NCI-H1092 (cell line): Measurements from ENCODE around the gene PRTFDC1.

Experiments used
- DNase-seq: peaks from one replicate; lab custom pipeline; 2025; lab: John Stamatoyannopoulos, UW

The PRTFDC1 gene

GRCh38 chr10:24872049-24872789 lies 80.2 kb downstream of the PRTFDC1 start:
- DNase-seq = no peak

- no peak for DNase-seq
Observed at GRCh38 chr10:24871011-24871935, 81.1 kb downstream of the PRTFDC1 start.

DNA sequence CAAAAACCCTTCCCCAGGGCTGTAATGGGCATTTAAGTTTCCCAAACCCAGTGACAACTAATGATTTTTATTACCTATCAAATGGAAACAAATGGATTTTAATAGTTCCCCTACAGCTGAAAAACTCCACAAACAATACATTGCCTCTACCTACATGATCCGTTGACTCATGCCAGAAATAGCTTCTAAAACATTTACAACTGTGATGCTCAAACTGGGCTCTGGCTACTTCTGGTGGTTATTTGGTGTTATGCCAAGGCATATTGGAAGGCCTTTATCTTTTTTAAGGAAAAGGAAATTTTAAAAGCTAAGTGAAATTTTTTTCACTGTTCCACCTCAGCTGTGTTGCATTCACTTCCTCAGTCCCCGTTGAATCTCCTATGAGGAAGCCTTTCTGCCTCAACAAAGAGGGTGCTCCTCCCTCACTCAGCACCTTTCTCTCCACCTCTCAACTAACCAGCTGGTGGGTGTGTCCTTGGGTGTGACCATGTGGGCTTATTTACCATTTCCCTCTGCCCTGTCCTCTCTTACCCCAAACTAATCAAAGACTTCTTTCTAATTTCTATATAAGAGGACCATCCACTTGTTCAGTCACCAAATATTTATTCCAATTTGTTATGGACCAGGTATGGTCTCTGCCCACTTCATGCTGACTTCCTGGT lies 82.9 kb downstream of the PRTFDC1 start:
- no peak for DNase-seq

GRCh38 chr10:24866604-24867583 lies 85.5 kb downstream of the PRTFDC1 start:
- DNase-seq = no peak

DNA sequence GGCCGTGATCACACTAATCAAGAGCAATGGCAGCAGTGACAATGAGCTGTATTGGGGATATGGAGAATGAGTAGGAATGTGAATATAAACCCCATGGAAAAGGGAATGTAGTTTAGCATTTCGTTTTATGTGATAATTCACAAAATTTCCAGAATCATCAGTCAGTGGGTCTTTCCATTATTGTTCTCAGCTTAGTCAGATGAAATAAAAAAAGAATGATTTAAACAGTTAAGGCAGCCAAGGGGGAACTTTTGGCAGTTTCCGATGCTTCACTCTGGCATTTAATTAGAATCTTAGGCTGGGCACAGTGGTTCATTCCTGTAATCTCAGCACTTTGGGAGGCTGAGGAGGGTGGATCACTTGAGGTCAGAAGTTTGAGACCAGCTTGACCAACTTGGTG lies 86.6 kb downstream of the PRTFDC1 start:
- no peak for DNase-seq

- no peak for DNase-seq
Observed at GRCh38 chr10:24862589-24862988, 89.8 kb downstream of the PRTFDC1 start.

- no peak for DNase-seq
Observed at GRCh38 chr10:24858288-24859270, 93.8 kb downstream of the PRTFDC1 start.

DNA sequence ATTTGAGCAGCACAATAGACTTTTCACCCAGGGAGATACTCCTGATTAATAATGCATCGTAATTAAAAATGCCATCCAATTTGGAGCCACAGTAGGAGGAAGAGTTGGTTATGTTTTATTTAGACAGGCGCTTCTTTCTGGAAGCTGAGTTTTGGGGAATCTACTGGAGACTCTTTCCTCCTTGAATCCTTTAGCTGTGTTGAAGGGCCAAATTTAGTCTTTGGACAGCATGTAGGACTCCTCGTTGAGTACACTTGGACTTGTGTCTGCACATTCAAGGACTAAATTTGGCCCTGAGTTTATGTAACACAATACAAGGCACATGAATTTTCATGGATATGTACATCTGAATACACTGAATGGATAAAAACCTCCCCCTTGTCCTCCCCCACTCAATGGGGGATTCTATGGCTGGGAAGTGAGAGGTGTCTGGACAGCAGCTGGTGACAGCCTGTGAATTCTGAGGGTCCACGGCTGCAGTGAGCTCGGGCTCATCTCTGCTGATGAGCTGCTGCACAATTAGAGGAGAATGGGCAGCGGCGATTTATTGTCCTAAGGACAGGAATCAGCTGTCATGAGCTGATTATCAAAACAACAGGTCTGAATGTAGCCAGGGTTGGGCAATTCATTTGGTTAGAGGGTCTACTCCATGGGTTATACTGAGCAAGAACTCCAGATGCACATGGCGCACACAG lies 95.2 kb downstream of the PRTFDC1 start:
- no peak for DNase-seq

GRCh38 chr10:24854256-24854655 lies 98.2 kb downstream of the PRTFDC1 start:
- DNase-seq = peak; percentile 29

GRCh38 chr10:24853661-24854060 lies 98.7 kb downstream of the PRTFDC1 start:
- DNase-seq = no peak

GRCh38 chr10:24851629-24852028 lies 100.8 kb downstream of the PRTFDC1 start:
- peak; percentile 68 for DNase-seq

- no peak for DNase-seq
Observed at GRCh38 chr10:24850727-24851296, 101.6 kb downstream of the PRTFDC1 start.

DNA sequence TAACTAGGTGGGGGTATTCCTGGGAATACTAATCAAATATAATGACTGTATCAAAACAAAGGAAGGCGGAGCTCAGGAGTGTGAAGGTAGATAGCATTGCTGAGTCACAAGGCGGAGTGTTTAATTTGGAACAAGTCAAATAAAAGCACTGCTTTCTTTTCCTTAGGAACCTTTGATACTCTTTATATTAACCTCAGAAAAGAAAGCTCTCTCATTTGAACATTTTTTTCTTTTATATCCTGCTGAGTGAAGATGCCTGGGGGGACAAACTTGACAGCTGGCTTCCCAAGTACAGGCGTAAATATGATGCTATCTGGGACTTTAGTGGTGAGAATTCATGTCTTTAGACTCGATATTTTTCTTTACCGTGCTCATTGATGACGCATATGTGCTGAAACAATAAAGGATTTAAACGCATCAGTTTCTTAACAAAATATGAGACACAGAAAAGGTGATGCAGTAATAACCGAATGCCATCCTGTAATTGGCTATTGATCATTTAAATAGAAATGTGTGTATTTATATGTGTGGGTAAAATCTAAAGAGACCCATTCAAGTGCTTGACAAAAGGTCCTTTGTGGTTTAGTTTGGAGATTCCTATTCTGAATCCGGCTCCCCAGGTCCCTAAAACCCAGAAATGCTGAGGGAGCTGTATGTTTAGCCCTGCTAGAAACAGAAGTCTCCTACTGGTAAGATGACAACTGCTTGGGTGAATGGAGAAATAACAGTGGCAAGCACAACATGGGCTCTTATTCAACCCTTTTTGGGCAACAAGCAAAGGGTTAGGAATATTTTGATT lies 102.7 kb downstream of the PRTFDC1 start:
- no peak for DNase-seq

DNA sequence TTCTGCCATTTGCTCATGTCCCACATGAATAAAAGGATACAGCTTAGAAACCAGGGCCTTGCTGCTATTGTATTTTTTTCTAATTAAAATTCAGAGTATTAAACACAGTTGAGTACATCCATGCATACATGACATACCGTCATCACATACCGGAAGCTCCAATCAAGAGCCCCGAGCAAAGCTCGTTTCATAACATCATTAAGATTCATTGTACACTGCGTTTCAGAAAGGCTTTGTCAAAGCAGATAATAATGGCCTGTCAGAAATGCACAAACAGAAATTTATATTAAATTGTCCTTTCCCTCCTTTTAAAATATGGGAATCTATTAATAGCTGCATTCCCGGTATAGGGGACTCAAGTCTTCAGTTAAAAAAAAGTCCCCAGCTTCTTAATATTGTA lies 103.4 kb downstream of the PRTFDC1 start:
- no peak for DNase-seq

GRCh38 chr10:24848195-24848594 lies 104.2 kb downstream of the PRTFDC1 start:
- DNase-seq = no peak

DNA sequence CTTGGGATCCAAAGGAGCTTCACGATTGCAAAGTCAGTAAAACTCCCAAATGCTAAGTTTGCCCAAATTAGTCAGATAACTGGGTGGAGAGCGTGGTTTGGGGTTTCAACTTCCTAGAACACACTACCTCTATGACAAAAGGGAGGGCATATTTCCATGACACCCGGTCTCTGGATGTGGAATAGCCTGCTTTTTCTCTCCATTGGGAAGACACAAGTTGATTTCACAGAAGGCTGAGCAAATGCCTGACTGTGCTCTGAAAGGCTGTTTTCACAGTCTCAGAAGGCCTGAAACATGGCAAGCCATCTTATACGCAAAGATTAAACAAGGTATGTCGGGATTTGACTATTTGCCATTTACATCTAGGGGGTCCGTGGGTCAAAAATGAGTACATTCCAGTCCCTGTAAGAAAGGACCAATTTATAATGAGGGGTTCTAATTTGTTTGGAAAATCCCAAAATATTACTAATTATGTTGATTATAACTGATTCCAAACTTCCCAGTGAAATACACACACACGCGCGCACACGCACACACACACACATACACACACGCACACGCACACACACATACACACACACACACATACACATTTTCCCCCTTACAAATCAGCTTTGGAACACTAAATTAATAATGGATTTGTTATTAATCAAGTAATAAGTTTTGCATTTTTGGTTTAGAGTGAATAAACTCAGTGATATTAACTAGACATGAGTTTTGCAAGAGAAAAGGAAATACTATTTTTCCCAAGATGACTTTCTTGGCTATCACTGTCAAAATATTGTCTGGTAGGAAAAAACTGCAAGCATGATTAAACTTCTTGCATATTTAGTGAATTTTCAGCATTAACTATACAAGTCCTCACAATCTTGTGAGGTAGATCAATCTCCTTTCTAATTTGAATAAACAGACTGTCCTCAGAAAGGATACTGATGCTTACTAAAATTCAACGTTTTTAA lies 105.0 kb downstream of the PRTFDC1 start:
- no peak for DNase-seq

DNA sequence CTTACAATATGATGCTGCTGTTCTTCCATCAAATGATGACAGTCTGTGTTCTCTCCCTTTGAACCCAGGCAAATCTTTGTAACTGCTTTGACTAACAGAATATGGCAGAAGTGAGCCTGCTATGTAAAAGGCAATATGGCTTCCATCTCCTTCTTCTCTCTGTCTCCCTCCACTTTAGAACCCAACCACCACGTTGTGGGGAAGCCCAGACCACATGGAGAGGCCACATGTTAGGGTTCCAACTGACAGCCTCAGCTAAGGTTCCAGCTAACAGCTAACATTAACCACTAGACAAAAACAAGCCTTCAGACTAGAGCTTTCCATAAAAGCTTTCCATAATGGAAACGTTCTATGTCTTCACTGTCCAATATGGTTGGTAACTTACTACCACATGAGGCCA lies 107.7 kb downstream of the PRTFDC1 start:
- no peak for DNase-seq
